Testis (tissue), 2 donors: ENCODE measurements around the gene PCBD2.

ENCODE experiments used
- POLR2A ChIP-seq: fragments of 450-650 bp; IDR thresholded peaks from one replicate; pipeline ENCODE4 v1.6.1; 2017; ENCODE audit warnings: antibody characterized with exemption, mild to moderate bottlenecking, moderate library complexity
- TF ChIP-seq, protein P1 (sequence below), 3 experiments: fragments of 450-650 bp in 2 of 3; fragments of 200-600 bp in 1 of 3; sonication (generic) in 1 of 3; IDR thresholded peaks; one replicate each; pipeline ENCODE4 v1.5.1; 2016 to 2019; ENCODE audit warnings: antibody characterized with exemption in 3 of 3, mild to moderate bottlenecking in 2 of 3, moderate library complexity in 1 of 3

DNA sequence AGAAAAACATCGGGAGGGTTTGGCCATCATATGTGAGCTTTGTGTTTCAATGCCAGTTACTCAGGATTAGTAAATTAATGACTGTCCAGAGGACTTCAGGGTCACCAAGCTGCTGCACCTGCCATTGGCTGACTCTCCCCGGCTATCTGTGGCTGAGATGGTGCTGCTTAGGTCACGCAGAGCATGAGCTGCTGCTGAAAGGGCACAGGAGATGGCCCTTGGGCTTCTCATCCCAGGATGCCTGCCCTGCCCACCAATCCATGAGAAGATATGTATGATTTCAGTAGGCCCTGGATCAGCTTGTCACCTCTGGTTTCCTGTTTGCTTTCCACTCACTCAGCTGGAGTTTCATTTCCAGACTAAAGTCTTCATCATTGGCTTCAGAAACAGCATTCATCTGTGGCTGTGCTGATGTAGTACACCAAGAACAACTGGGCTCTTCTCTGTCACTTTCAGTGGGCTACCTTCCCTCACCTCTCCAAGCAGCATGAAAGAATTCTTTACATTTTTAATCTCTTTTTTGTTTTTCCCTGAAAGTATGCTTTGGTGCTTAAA, 60.4 kb downstream of the PCBD2 start:
- TF ChIP-seq, protein P1, sequence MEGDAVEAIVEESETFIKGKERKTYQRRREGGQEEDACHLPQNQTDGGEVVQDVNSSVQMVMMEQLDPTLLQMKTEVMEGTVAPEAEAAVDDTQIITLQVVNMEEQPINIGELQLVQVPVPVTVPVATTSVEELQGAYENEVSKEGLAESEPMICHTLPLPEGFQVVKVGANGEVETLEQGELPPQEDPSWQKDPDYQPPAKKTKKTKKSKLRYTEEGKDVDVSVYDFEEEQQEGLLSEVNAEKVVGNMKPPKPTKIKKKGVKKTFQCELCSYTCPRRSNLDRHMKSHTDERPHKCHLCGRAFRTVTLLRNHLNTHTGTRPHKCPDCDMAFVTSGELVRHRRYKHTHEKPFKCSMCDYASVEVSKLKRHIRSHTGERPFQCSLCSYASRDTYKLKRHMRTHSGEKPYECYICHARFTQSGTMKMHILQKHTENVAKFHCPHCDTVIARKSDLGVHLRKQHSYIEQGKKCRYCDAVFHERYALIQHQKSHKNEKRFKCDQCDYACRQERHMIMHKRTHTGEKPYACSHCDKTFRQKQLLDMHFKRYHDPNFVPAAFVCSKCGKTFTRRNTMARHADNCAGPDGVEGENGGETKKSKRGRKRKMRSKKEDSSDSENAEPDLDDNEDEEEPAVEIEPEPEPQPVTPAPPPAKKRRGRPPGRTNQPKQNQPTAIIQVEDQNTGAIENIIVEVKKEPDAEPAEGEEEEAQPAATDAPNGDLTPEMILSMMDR (IDR thresholded peaks at IDR 0.05), result no peak
- no peak for TF ChIP-seq POLR2A
